ENCODE measurements around the gene COL11A1.
"Not testable (repeated sequence)": the region's sequence is repeated elsewhere in the genome, so short reads cannot be mapped to it uniquely, and the experiment has no call there.

The COL11A1 gene

GRCh38 chr1:103056423-103056822 lies 51.9 kb downstream of the COL11A1 start (continued):
- TF ChIP-seq ZSCAN4 (tag by site-specific recombination; IDR thresholded peaks at IDR 0.05) (no peak), GLI4 (tag by site-specific recombination; IDR thresholded peaks at IDR 0.05) (no peak), ZNF121 (tag by site-specific recombination; IDR thresholded peaks at IDR 0.05) (no peak), WT1 (tag by site-specific recombination; IDR thresholded peaks at IDR 0.05) (no peak), ZEB2 (tag by site-specific recombination; IDR thresholded peaks at IDR 0.05) (no peak), ZNF596 (tag by site-specific recombination; IDR thresholded peaks at IDR 0.05) (no peak), INSM2 (tag by site-specific recombination; IDR thresholded peaks at IDR 0.05) (no peak)

GRCh38 chr1:103028110-103028509 lies 80.2 kb downstream of the COL11A1 start:
- H3K27ac ChIP-seq (ENCODE audit: extremely low read depth, low read depth, low read length); H3K4me1 ChIP-seq (ENCODE audit: control insufficient read depth, insufficient read depth, low read length); CTCF ChIA-PET; POLR2A ChIA-PET; H3K36me3 ChIP-seq (ENCODE audit: control insufficient read depth in 2 of 2, insufficient read depth in 1 of 2, low read length in 2 of 2); H3K9me3 ChIP-seq (ENCODE audit: control insufficient read depth, insufficient read depth, low read depth, low read length); H3K4me3 ChIP-seq (ENCODE audit: low read depth, low read length): not testable (repeated sequence)

- ChIA-PET POLR2A (no interaction called here), CTCF (no interaction called here)
- no peaks in the 10 kb centered on the region for H3K36me3 ChIP-seq (ENCODE audit: control insufficient read depth in 2 of 2, insufficient read depth in 1 of 2, low read length in 2 of 2)
- TF ChIP-seq ZNF747 (tag by site-specific recombination; IDR thresholded peaks at IDR 0.05) (no peak), ZNF580 (tag by site-specific recombination; IDR thresholded peaks at IDR 0.05) (no peak), ZSCAN23 (tag by site-specific recombination; IDR thresholded peaks at IDR 0.05) (no peak), ZNF560 (tag by site-specific recombination; IDR thresholded peaks at IDR 0.05; ENCODE audit: borderline replicate concordance) (no peak), PATZ1 (tag by site-specific recombination; IDR thresholded peaks at IDR 0.05) (no peak), SP3 (tag by site-specific recombination; IDR thresholded peaks at IDR 0.05) (no peak), ZNF624 (tag by site-specific recombination; IDR thresholded peaks at IDR 0.05) (no peak), ZNF18 (tag by site-specific recombination; IDR thresholded peaks at IDR 0.05) (no peak), ZNF112 (tag by site-specific recombination; IDR thresholded peaks at IDR 0.05) (no peak), ZNF341 (tag by site-specific recombination; IDR thresholded peaks at IDR 0.05; ENCODE audit: low read depth) (no peak), ZNF776 (tag by site-specific recombination; IDR thresholded peaks at IDR 0.05; ENCODE audit: borderline replicate concordance) (no peak)
- no peak overlapping the region for H3K27ac ChIP-seq (ENCODE audit: extremely low read depth, low read depth, low read length)
- no peak overlapping the region for H3K4me3 ChIP-seq (ENCODE audit: low read depth, low read length)
- no peaks in the 10 kb centered on the region for H3K4me1 ChIP-seq (ENCODE audit: control insufficient read depth, insufficient read depth, low read length)
- no peaks in the 10 kb centered on the region for H3K9me3 ChIP-seq (ENCODE audit: control insufficient read depth, insufficient read depth, low read depth, low read length)
These were observed 82.4 kb downstream of the COL11A1 start for GRCh38 chr1:103025858-103026409.
